GM21737 (cell line): ENCODE measurements around the gene COL16A1.
"Not testable (repeated sequence)": the region's sequence is repeated elsewhere in the genome, so short reads cannot be mapped to it uniquely, and the experiment has no call there.

ENCODE experiments used
- ATAC-seq: cut with Tn5 transposase; IDR thresholded peaks from one replicate; pipeline ENCODE4 v1.9.1; 2021; ENCODE audit warnings: mild to moderate bottlenecking, moderate library complexity; ENCODE audit not compliant: unreplicated experiment

The COL16A1 gene

DNA sequence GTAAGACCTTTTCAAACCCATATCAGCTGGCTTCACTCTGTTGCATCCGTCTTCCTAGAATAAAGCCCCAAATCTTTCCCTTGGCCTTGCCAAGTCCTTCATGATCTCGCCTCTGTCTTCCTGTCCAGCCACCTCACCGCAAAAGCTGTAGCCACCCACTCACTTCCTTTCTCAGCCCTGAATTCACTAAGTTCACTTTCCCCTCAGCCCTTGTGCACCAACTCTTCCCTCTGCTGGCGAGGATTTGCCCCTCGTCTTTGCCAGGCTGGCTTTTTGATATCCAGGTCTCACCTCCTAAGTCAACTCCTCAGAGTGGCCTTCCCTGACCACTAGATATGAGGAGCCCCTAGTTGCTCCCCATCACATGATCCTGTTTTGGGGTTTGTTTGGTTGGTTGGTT, 3.9 kb upstream of the COL16A1 start:
- no peak for ATAC-seq

DNA sequence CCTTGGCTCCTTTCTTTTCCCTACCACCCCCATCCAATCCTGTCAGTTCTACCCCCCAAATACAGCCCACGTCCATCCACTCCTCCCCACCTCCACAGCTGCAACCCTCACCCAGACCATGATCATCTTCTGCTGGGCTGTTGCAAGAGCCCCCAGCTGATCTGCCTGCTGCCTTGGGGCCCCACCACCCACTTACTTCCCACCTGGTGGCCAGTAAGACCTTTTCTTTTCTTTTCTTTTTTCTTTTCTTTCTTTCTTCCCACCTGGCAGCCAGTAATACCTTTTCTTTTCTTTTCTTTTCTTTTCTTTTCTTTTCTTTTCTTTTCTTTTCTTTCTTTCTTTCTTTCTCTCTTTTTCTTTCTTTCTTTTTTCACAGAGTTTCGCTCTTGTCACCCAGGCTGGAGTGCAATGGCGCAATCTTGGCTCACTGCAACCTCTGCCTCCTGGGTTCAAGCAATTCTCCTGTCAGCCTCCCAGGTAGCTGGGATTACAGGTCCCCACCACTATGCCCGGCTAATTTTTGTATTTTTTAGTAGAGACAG, 3.3 kb upstream of the COL16A1 start:
- ATAC-seq: not testable (repeated sequence)

DNA sequence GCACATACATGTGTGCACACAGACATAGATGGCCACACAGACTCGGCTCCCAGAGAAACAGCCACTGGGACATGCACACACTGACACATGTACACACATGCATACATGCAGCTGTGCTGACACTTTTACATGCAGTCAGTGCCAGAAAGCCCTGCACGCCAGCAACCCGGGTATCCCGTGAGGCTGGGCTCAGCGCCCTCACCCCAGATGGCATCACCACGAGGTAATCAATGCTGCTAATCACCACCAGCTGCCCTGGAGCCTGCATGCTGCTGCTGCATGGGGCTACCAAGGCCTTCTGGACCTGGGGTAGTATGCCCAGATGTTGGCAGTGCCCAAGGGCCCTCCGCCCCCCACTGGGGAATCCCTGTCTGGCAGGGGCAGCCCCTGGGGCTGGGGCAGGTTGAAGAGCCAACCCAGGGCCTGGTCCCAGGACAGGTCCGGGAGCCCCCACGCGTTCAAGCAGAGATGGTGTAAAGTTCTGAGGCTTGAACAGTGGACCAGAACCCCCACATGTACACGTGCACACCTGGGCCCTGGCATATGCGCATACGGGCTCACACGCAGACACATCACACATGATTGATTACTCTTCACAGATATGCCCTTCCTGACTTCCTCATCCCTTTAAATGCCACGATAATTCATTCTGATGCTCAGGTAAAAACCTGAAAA, 2.7 kb upstream of the COL16A1 start:
- ATAC-seq: no peak

DNA sequence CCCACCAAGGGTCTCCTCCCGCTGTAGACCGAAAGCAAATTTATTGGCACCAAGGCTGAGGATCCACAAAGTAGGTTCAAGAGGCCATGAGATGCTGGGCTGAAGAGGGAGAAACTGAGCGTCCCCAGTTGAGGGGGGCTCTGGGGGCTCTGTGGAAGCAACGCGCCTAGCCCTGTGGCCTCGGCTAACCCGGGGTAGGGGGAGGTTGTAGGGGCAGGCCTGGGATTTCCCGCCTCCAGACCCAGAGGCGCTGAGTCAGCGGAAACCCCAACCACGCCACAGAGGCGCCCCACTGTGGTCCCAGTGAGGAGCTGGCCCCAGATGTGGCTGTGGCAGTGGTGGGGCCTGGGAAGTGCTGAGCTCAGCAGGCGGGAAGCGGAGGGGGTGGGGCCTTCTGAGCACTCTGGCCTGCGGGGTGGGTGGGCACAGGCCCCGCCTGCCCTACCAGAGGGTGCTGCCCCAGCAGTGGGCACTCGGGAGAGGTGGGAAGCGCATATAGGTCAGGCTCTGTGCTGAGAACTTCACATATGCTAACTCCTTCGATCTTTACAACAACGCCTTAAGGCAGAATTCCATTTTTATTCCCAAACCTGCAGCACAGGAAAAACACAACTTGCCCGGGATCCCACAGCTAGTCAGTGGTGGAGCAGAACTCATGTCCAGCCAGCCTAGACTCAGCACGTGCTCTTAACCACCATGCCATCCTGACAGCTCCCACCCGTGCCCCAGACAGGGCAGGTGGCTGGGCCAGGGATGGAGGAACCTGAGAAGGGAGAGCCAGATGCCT, 1.5 kb upstream of the COL16A1 start:
- ATAC-seq: no peak

DNA sequence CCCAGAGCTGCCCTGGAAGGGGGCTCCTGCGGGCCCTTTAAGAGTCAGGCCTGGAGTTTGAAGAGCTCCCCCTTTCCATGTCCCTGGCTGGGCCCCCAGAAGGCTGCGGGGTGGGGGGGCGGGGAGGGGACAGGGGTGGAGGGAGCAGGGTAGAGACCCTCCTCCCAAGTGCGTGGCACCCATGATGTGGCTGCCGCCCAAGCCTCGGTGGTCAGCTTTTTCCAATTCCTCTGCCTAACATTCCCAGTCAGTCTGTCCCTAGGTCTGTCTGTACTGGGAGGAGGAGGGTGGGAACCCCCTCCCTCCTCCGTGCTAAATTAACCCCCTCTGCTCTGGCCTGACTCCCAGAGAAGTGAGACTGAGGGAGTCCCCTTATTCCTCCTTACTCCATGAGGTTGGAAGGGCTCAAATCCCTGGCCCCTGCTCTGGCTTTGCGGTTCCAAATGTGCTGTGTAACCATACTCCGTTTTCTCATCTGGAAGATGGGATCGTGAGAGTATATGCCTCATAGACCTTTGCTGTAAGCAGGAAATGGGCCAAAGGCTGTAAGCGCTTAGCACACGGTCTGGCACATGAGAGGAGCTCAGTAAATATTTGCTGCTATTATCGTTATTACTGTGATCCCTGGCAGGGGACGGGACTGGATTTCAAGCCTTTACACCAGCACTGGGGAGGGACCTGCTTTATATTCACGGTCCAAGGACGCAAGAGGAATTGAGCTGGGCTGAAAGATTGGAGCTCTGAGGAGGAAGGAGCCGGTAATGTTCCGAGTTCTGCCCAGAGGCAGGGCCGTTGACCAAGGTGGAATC, 658 bp upstream of the COL16A1 start:
- no peak for ATAC-seq

DNA sequence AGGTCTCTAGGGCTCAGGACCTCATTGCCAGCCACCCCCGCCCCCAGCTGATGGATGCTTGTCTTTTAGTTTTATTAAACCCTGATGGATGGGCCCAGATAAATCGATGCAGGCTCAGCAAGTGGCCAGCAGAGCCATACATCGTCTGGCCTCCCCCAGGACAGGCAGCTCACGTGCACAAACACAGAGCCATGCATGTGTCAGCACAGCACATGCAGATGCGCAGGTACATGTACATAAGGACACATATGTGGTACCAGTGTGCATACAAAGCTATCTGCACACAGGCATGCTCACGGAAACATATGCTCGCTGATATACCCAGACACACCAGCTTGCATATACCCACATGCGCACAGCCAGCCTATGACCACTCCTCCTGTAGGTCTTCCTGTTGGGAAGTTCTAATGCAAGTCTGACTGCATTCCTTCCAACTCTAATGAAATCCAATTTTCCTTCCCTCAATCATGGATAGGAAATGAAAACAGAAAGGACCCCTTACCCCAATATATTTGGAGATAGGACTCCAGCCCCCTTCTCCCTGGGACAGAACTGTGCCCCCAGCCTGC, 897 bp downstream of the COL16A1 start:
- ATAC-seq: no peak

DNA sequence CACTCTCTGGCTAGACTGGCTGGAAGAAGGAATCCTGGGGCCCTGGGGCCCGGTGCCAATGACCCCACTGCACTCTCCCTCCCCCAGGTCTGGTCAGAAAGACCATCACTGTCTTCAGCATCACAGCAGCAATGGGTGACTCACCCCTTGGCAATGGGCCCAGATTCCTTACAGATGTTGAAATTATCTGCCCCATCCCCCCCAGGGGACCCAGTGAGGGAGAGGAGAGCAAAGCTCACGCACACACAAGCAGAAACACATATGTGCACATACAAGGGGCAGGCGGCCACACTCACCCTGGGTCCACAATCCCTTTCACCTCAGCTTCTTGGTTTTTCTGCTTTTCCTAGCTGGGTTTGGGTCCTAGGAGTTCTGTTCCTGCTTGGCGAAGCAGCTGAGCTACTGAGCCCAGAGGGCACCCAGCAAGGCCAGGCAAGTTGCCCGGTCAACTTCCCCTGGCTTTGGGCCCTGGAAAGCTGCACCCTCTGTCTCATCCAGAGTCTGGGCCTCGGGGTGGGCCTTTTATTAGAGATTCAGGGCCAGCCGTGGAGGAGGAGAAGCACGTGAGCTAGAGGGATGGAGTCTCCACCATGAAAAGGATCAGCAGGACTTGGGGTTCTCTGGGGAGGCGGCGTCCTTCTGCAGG, 2.6 kb downstream of the COL16A1 start:
- no peak for ATAC-seq

DNA sequence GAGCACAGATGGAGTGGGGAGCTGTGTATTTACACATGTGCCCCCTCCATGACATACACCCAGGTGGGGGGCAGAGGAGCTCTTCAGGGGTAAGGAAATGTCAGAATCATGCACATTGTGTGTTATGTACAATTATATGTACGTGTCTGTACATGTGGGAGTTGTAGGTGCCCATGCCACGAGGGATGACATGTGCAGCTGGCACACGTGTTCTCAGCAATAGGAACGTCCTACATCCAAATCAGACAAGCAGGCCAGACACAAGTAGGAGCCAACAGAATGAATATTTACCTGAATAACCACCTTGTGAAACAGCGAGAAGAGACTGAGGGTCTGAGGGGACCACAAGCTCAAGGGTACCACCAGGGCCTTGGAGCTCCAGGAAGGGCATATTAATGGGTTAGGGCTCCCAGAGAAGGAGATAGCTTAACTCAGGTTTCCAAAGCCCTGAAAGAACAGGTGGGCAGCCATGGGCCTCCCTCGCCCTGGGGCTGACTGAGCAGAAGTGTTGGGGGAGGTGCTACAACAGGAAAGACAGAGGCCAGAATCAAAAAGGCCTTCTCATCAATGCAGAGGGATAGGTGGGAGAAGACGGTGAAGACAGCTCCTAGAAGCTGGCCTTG, 3.2 kb downstream of the COL16A1 start:
- no peak for ATAC-seq

DNA sequence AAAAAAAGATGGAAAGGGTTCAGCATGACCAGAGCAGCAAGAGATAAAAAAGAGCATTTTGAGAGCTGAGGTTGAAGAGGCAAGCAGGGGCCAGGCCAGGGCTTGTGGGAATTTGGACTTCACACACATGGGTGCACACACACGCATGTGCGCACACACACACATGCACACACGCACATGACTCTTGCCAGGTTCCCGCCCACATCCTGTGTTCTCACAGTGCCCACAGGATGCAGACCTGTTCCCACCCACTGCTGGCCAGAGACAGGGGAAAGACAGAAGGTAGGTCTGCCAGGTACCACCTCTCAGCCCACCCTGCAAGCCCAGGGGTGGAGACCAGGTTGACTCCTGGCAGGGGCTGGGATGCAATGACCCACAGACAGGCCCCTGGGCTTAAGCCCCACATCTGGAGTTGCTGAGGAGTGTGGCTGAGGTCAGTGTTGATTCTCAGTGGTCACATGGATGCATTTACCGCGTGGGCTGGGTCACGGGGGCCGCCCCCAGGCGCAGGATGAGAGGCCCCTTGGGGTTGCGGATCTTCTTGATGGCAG, 4.4 kb downstream of the COL16A1 start:
- ATAC-seq: peak; percentile 47

DNA sequence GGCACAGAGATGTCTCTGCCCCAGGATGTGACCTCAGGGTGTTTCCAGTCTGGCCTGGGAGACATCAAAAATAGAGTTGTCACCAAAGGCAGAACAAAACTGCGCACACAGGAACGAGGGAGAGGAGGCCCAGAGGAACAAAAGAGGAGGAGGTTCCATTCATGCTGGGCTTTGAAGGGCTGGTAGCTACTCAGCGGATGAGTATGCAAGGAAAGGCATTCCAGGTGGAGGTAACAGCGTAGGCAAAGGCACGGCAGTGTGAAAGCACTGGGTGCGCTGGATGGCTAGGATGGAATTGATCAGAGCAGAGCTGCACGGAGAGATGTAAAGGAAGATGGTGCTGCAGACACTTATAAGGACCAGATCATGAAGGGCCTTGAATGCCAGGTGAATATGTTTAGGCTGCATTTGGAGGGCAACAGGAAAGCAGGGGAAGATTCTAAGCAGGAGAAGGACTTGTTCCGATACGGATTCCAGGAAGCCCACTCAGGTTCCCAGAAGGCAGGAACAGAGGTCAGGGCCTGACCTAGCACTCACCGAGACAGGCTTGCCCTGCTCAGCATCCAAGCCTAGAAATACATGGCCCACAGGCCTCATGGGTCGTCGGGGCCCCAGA, 6.3 kb downstream of the COL16A1 start:
- ATAC-seq: no peak

DNA sequence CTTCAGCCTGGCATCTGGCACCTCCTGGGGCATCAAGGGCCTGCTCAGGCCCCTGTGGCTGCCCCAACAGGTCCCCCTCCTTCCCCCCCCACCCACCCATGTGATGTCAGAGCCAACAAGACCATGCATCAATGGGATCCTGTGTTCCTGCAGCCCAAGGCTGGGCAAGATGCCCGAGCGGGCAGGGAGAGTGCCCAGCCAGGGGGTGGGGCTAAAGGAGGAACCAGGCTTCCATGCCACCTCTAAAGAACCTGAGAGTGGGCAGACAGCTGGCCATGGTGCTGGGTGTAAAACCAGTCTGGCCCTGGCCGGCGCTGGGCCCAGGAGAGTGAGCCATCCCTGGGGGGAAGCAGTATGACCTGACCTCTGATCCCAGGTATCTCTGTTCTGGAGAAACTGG, 7.6 kb downstream of the COL16A1 start:
- no peak for ATAC-seq

DNA sequence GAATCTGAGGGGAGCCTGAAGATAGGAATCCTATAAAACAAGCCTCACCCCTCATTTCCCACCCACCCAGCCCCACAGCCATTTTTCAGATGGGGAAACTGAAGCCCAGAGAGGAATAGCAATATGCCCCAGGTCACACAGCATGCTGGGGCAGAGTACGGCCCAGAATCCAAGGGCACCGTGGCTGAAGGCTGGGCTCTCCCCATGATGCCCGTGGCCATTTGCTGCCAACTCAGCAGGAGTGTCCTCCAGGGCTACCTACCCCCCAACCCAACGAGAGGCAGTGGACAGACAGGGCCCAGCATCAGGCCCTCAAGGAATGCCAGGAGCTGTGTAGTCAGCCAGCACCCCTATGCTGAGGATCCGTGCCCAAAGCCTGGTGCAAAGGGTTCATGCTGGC, 8.5 kb downstream of the COL16A1 start:
- ATAC-seq: no peak

DNA sequence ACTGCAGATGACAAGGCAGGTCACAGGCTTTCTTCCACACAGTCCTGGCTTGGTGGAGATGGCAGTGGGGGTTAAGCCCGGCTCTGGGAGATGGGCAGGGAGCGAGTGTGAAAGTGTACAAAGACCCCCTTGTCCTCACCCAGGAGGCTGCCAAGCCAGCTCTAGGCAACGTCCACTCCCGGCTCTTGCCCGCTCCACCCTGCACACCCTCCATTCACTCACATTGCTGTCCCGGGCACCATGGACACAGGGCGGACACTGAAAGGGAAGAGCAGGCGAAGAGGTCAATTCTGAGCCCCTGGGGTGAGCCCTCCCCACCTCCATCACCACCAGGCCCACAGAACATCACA, 8.9 kb downstream of the COL16A1 start:
- ATAC-seq: no peak

DNA sequence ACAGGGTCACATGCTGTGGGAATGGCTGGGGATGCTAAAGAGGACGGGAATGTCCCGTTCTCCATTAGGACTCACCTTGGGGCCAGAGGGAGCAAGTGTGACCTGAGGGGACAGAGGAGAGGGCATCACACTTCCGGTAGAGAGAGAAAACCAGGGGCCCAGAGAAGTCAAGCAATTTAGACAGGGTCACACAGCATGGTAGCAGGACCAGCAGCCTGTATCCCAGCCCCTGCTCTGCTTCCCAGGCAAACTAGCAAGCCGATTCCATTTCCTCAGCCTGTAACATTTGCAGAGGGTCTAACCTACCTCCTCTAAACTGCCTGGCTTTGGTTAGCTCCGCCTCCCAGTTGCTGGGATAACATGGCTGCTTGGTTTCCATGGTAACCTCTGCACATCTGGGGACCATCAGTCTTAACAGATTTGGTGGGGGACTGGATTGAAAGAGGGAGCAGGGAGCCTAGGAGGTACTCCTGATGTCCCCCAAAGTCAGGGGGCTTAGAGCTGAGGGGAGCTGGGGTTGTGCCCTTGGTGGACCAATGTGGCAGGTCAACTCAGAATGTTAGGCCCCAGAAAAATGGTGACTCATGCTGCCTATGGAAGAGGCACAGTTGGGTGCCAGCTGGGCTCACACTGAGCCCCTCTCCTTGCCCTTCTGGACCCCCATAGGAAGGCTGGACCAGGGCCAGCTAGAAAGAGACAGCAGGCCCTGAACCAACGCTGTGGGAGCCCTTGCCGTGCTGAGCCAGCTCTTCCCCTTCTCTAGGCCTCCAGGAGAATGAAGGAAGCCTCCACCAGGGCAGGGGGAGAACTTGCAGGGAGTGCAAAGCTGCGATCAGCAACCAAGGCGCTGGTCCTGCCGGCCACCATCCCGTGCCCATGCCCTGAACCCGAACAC, 9.5 kb downstream of the COL16A1 start:
- no peak for ATAC-seq

DNA sequence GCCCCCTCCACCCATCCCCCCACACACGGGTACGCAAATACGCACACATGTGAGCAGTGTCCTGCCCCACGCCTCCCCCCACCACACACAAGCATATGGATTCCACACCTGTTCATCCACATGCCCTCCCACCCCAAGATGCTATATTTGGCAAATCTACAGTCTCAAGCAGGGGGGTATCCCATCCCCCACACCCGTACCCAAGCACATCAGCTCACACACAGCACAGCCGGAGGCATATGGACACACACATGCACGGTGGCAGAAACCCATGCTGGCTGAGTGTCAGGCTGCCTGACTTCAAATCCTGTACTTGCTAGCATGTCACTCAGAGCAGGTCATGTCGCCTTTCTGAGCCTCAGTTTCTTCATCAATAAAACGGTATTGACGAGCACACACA, 10.6 kb downstream of the COL16A1 start:
- no peak for ATAC-seq

DNA sequence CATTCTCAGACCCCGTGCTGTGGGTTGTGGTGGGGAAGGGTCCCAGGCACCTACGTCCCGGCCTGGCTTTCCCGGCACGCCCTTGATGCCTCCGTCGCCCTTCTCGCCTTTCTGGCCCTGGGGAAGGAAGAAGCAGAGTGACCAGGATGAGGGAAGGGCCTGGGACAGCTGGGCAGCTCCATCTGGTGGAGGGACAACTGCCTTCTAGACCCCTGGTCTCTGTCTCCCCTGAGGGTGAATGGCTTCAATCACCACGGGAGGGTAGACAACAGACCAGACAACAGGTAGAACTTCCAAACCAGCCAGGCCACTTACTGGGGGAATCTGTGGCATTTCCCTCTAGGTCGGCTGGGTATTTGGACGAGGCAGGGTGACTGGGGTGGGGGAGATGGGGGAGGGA, 11.9 kb downstream of the COL16A1 start:
- ATAC-seq: no peak

DNA sequence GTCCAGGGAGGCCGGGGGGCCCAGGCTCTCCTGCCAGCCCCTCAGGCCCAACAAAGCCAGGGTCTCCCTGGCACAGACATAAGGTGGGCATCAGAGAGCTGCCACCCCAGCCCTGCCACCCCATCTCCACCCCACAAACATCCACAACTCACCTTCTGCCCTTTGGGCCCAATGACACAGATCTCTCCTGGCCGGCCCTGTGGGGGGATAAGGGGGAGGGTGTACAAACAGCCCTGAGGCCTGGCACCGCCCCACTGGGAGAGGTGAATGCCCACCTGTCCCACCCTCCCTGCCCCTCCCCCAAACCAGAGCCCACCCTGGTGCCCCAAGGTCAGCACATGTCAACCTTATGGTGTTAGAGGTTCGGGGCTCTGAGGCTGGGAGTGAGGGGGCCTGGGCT, 12.4 kb downstream of the COL16A1 start:
- no peak for ATAC-seq

DNA sequence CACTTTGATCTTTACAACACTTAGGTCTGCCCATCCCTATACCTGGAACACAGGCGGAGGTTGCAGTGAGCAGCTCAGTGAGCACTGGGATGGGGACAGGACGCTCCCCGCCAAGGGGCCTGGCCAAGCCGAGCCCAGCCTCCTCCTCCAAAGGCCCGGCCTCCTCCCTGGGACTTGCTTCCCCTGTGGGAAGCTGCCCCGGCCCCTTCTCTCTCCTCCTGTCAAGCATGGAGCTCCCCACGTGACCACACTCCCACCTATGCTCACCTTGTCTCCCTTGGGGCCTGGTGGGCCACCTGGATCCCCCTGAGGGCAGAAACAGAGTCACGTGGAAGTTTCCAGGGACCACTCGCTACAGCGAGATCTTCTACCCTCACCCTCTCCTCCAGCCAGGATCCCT, 12.9 kb downstream of the COL16A1 start:
- ATAC-seq: no peak

DNA sequence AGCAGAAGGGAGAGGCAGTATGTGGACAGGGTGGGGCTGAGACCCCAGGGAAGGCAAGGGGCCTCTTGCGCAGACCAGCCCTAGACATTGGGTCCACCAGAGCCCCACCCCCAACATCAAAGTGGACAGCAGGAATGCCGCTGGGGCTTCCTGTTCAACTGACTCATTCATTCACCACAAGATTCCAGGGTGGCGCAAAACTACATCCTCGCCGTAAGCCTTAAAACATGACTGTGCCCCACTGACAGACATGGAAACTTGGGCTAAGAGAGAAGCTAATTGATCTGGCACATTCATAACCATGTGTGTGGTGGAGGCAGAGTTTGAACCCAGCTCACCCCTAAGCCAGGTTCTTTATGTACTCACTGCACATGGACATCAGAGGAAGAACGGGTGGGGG, 14.0 kb downstream of the COL16A1 start:
- ATAC-seq: no peak
